Jurkat, Clone E6-1 (cell line): Measurements from ENCODE around the gene EGR1.
A peak's percentile ranks its signal among the peaks of the same experiment; 100 is the strongest.
"Not testable (repeated sequence)": the region's sequence is repeated elsewhere in the genome, so short reads cannot be mapped to it uniquely, and the experiment has no call there.

Source experiments
- DNase-seq: peaks from one replicate; pipeline ENCODE4 v3.0.0-alpha.2; 2011; ENCODE audit warnings: low read depth, low spot score
- H3K4me3 ChIP-seq: 2 replicates; pipeline ENCODE4 v1.5.1; 2011; ENCODE audit warnings: mild to moderate bottlenecking, low read length, control low read depth, moderate library complexity

The EGR1 gene

GRCh38 chr5:138495351-138495750 lies 30.1 kb downstream of the EGR1 start:
- DNase-seq = no peak
- H3K4me3 ChIP-seq = no peak overlapping the region

- DNase-seq = no peak
- no peak overlapping the region for H3K4me3 ChIP-seq
Observed at GRCh38 chr5:138498376-138498775, 33.1 kb downstream of the EGR1 start.

- H3K4me3 ChIP-seq = no peak overlapping the region
- DNase-seq = no peak
Observed at GRCh38 chr5:138502121-138502520, 36.8 kb downstream of the EGR1 start.

- no peak for DNase-seq
- no peak overlapping the region for H3K4me3 ChIP-seq
Observed at GRCh38 chr5:138502521-138502920, 37.2 kb downstream of the EGR1 start.

GRCh38 chr5:138503487-138504270 lies 38.4 kb downstream of the EGR1 start:
- DNase-seq = peak; percentile 53
- no peak overlapping the region for H3K4me3 ChIP-seq

GRCh38 chr5:138504799-138505198 lies 39.5 kb downstream of the EGR1 start:
- no peak overlapping the region for H3K4me3 ChIP-seq
- DNase-seq = no peak

GRCh38 chr5:138506370-138507306 lies 41.4 kb downstream of the EGR1 start:
- no peak for DNase-seq
- H3K4me3 ChIP-seq = no peak overlapping the region

GRCh38 chr5:138507485-138507884 lies 42.2 kb downstream of the EGR1 start:
- DNase-seq, H3K4me3 ChIP-seq: not testable (repeated sequence)

GRCh38 chr5:138508958-138509357 lies 43.7 kb downstream of the EGR1 start:
- no peak for DNase-seq
- H3K4me3 ChIP-seq = no peak overlapping the region

- H3K4me3 ChIP-seq = no peak overlapping the region
- DNase-seq = no peak
Observed at GRCh38 chr5:138514021-138514420, 48.7 kb downstream of the EGR1 start.

GRCh38 chr5:138515556-138516245 lies 50.4 kb downstream of the EGR1 start:
- DNase-seq = no peak
- no peak overlapping the region for H3K4me3 ChIP-seq

- no peak overlapping the region for H3K4me3 ChIP-seq
- DNase-seq = no peak
Observed at GRCh38 chr5:138517437-138517836, 52.2 kb downstream of the EGR1 start.
